ENCODE results near the gene RNASE13.
"Not testable (repeated sequence)": the region's sequence is repeated elsewhere in the genome, so short reads cannot be mapped to it uniquely, and the experiment has no call there.

Gene RNASE13

DNA sequence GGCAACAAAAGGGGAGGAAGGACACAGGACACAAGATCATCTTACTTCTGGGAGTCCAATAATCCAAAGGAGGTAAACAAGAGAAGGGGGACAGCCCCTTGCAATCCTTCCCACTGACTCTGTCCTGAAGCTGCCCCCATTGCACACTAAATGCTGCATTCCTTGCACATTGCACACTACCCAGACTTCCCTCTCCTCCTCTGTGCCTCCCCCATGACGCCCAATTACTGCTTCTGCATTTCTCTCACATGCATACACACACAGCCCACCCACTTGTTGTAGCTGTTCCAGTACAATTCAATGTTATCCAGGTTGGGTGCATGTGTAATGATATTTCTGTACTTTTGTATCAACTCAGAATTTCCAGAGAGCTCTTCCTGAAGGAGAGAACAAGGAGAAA lies 15.2 kb downstream of the RNASE13 start:
- no peak for DNase-seq

DNA sequence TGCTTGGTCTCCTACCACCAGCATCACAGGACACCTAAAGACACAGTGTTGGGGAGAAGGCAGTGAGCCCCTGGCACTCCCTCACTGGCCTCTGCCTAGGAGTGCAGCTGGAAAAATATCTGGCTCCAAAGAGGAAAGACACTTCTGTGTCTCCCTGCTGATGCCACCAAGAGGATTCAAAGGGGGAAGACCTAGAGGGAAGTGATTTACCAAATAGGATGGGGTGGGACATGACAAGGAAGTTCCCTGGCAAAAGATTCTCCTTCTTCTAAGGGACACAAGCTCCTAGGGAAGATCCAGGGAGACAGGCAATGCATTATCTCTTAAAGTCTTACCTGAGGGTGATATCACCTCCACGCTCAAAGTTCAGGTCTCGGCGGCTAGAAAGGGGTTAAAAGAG lies 15.8 kb downstream of the RNASE13 start:
- no peak for DNase-seq

DNA sequence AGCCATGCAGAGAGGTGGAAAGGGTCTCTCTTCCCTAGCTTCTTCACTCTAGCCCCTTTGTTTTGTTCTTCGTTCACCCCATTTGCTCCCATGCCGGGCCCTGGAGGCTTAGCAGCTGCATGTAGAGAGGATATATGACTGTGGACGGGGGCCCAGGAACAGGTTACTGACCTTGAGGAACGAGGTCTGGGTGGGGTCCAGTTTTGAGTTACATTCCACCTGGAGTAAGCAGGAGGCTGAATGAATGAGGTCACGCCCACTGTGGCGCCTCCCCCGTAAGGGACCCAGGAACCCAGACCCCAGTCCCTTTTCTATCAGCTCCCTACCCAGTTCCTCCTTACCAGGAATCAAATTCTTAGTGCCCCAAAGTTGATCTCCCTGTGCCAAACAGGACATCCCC lies 16.3 kb downstream of the RNASE13 start:
- no peak for DNase-seq

DNA sequence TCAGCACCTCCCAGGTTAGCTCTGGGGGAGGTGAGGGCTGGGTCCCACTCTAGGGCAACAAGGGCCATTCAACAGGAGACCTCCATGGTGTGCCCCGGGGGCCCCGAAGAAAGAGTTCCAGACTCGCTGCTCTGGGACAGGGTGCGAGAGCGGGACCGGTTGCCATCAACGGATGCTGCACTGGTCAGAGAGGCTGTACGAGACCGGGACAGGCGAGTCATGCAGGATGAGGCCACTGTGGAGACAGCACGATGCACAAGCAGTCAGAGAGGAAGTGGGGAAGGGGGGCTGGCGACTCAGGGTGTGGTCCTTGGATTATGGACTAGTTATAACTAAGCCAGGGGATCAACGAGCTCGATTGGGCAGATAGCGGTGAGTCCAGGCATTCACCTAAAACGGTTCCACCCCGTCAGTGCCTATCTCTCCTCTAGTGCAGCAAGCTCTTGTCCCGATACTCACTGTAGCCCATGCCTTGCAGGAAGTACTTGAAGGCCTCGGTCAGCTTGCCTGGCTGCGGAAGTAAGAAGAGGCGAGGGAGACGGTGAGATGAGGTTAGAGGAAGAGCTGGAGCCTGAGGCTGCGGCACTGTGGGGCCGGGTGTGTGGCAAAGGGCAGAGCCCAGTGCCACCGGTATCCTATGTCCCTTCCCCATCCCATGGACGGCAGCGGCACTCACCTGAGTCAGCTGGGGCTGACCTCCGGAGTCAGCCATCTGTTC lies 16.9 kb downstream of the RNASE13 start:
- DNase-seq, result no peak

DNA sequence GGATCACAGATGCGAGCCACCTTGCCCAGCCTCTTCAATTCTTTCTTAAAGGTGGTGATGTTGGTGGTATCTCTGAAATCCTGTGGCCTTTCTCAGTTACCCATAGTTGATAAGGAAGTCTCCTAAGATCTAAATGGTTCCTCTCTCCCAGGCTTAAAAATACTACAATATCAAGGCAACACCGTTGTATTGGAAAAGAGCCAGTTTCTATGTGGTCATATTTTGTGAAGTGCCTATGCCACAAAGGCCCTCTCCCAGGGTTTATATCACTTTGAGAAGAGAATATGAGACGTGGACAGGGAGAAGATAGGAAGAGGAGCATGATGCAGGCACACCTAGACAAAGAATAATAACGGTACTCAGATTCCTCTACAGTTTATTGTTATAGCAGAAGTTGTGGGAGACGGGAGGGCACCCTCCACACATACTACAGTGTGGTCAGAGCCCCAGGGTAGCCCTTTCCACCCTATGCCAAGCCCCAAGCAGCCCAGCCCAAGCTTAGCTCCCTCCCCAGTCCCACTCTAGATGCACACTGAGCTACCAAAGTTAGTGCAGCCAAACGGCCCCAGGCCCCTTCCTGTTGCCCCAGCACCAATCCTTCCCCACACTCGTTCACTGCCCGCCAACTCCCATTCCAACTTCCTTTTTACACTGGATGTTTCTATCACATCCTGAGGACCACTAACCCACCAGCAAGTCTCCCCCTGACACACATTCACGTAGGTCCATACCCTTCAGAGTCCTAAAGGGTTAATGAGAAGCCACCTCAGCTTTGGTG lies 18.0 kb downstream of the RNASE13 start:
- DNase-seq, result no peak

DNA sequence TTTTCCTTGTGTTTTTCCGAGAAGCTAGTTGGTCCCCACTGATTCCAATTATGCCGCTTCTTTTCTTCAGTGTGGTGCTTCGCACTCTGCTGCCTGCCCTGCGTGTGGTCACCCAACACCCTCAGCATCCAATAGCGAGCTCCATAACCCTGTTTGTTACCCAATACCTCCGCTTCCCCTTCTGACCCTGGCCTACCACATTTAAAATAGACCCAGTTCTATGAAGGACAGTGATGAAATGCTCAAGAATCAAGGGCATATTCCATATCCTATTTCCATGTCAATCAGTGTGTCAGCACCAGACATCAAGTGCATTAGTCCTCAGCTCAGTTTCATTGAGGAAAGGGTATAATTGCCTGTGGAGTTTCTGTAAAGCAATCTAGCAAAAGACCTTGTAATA lies 19.3 kb downstream of the RNASE13 start:
- DNase-seq, result no peak

DNA sequence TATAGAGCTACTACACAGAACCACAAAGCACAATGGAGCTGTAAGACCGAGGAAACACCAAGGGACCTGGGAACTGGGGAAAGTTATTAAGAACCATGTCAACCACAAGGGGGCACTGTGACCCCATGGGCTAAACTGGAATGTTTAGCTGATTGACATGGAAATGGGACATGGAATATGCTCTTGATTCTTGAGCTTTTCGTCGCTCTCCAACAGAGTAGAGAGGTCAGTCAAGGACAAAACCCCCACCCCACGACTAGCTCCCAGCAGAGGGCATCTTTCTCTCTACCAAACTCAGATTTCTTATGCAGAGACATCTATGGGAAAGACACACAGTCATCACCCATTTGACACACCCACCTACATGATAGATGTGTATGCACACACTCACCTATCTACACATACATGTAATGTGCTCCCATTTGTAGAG lies 19.8 kb downstream of the RNASE13 start:
- DNase-seq, result no peak

DNA sequence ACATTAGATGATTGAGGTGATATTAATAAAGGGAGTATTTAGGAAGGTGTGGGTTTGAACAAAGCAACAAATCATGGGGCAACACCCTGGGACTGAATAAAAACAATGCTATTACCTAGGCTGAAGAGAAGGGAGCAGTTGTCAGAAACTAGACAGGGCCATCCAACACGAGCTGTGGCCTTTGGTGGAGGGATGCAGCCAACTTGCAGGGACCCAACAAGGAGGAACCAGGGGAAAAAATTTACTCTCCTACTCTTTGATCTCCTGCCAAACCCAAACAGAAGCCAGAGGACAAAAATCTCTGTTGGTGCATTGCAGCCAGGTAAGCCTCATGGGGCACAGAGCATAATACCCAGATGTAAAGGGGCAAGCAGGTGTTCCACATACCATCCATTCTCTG lies 23.5 kb downstream of the RNASE13 start:
- DNase-seq, result no peak

DNA sequence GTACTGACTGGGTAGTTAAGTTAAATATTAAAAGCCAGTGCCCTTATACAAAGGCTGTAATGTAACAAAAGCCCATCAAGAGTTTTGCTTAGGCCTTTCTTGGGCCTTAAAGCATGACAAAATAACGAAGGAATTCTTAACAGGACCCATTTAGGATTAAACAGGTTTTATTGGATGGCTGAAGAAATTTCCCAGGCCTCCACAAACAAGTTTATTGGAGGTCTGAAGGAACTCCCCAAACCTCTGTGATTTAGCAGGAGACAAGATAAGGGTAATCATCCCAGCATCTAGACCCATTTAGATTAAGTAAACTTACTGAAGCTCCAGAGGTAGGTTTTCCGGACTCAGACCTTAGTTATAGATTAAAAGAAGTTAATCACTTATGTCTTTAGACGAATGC lies 24.9 kb downstream of the RNASE13 start:
- DNase-seq, result not testable (repeated sequence)

DNA sequence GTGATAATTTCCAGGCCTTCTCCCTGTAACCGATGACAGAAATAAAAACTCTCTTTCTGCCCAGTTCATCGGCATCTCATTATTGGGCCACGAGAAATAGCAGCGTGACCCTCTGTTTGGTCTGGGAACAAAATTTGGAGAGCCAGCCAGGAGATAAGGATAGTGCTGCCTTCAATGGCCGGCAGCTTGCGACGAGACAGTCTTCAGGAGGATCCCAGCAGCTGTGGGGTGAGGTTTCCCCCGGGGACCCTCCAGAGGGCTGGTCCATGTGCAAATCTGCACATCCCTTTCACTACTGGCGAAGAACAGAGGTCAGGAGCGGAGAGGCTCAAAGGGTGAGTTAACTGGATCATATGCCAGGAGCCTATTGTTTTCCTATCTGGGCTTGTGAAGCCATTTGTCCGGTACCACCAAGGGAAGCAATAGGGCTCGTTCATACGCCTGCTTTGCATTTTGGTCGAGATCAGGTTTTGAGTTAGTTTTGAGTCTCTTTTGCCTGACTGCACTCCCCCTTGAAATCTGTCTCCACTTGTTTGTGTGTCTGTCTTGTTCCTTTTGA lies 30.7 kb downstream of the RNASE13 start:
- DNase-seq, result no peak

DNA sequence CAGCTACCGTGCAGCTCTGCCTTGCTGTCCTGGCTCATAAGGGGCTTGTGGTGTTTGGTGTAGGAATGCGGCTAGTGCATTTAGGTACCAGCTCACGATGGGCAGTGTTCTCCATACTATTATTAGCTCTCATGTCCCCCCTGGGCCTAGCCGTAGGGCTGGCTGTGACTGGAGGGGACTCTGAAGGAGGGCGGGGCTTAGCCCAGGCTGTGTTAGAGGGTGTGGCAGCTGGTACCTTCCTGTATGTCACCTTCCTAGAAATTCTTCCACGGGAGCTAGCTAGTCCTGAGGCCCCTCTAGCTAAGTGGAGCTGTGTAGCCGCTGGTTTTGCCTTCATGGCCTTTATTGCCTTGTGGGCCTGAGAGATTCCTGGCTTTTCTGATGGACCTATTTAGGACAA lies 33.4 kb downstream of the RNASE13 start:
- no peak for DNase-seq

DNA sequence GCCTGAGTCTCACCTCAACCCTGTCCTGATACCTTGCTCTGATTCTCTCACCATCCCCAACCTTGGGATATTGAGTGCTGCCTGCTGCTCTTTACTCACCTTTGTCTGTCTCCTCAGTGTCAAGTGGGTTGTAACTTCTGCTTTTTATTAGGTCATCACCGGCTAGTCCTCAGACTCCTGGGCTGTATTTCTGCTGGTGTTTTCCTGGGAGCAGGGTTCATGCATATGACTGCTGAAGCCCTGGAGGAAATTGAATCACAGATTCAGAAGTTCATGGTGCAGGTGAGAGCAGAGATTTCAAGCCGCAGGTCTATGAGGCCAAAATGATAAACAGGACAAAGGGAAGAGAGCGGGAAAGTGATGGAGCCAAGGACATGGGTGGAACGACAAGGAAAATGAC lies 35.0 kb downstream of the RNASE13 start:
- DNase-seq, result no peak

DNA sequence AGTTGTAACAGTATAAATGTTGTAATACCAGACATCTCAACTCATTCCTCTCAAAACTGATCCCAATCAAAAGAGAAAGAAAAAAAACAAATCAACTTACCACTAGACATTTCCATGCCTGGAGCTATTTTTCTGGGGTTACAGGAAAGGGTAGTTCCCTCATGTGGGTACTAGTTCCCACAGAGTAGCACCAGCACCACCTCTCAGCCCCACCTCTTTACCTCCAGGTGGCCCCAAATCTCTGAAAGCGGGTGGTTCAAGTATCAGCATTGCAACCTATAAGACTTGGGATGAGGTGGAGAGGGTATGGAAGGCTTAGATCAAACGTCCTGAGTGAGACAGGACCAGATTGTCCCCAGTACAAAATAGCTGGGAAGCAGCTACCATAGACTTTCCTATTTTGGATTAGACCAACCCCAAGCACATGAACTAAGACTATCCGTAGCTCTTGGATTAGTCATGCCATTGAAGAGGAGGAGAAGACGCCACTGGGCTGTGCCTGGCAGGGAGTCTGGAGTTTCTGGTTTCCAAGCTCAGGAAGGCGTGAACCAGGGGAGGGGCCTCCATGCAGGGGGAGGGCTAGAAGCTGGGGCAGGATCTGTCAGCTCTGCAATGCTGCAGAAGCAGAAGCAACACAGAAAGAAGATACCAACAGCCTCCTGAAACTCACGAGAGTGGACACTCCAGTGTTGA lies 35.8 kb downstream of the RNASE13 start, which contains the start of gene SLC39A2:
TSS of gene SLC39A2 (plus strand) at position 620 of the 693 bp plus-strand sequence. CDS start 154 bp downstream, outside the sequence.
- no peak for DNase-seq

DNA sequence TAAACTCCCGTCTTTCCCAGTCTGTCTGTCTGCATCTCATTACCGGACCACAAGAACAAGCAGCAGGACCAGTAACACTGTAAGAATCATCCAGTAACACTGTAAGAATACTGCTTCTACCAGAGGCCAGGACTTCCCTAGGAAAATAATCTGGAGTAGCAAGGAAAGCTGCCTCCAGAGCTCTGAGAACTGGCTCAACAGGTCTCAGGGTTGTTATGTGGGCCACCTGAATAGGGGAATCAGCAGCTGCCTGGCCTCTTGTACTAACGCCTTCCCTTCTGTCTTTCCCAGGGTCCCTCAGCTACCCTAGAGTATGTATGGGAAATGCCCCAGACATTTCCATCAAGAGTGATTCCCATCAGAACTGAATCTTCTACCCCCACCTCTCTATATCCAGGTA lies 36.5 kb downstream of the RNASE13 start:
- DNase-seq, result no peak

DNA sequence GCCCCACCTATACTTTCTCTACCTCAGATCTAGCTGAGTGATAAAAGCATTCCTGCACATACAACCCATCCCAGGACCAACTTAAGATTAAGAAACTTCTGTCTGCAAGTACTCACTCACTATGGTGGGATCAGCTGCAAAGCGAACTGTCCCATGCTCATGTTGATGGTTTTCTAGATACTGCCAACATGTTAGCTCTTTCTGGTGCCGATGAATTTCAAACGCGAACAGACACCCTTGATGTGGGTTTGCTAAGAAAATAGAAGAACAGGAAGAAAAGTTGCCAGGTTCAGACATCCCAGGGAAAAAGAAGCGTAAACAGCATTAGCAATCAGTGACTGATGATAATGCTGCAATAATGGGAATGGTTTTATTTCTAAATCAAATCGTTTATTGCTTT lies 37.0 kb downstream of the RNASE13 start:
- DNase-seq, result no peak

DNA sequence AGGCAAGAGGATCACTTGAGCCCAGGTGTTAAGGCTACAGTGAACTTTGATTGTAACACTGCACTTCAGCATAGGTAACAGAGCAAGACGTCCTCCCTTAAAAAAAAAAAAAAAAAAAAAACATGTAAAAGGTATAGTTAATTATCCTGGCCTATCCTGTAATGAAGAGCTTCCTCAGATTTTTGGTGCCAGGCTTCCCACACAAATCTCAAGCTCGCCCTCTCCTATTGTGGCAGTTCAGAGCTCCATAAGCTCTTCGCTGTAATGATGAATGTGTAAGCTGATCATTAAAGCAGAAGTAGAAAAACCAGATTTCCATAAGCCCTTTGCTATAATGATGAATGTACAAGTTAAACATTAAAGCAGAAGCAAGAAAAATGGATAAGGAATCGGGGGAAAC lies 37.5 kb downstream of the RNASE13 start:
- no peak for DNase-seq

DNA sequence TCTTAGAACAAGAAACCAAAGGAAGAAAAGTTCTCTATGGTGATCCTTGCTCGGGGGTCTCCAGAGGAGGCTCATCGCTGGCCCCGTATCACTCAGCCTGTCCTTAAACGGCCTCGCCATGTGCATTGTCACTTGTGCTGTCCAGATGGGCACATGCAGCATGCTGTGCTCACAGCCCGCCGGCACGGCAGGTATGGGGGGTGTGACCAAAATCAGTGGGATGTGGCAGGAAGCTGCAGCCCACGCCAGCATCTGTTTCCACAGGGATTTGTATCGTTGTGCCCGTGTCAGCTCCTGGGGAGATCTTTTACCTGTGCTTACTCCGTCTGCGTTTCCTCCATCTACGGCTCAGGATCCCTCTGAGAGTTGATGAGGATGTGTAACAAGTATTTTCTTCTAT lies 38.1 kb downstream of the RNASE13 start:
- no peak for DNase-seq

DNA sequence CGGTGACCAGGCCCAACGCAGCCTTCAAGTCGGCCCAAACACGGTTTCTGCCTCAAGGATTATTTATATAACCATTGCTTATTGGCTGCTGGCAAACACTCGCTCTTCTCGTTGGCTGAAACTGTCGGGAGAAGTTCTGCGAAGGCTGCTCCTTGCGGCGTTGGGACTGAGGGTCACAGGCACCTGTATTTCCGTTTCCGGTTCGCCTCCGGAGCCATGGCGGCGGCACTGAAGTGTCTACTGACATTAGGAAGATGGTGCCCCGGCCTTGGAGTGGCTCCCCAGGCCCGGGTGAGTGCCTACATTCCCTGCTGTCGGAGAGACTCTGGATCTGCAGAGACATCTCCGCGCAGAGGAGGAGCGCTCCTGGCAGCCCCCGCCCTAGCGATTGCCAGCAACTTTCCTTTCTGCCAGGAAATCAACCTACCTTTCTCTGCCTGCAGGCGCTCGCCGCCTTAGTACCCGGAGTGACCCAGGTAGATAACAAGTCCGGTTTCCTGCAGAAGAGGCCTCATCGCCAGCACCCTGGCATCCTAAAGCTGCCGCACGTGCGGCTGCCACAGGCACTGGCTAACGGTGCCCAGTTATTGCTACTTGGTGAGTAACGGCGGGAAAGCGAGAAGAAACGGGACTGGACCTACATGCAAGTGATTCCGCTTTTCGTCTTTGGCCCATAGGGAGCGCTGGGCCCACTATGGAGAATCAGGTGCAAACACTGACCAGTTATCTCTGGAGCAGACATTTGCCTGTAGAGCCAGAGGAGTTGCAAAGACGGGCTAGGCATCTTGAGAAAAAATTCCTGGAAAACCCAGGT lies 44.6 kb downstream of the RNASE13 start, which contains the start of gene METTL17:
TSS of gene METTL17 (plus strand) at position 194 of the 814 bp plus-strand sequence. CDS start at position 217, 23 bp downstream.
- no peak for DNase-seq

DNA sequence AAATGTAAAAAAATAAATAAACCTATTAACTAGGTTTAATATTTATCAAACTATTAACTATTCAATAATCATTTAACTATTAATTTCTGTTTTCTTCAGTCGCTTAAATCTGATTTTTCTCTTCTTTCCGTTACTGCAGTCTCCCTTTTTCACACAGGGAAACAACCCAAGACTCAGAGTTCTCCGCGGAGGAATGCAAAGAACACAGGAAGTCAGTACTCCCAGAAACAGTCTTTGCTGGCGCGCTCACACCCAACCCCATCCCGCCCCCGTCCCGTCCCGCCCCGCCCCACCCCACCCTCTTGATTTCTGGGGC lies 45.2 kb downstream of the RNASE13 start:
- no peak for DNase-seq

DNA sequence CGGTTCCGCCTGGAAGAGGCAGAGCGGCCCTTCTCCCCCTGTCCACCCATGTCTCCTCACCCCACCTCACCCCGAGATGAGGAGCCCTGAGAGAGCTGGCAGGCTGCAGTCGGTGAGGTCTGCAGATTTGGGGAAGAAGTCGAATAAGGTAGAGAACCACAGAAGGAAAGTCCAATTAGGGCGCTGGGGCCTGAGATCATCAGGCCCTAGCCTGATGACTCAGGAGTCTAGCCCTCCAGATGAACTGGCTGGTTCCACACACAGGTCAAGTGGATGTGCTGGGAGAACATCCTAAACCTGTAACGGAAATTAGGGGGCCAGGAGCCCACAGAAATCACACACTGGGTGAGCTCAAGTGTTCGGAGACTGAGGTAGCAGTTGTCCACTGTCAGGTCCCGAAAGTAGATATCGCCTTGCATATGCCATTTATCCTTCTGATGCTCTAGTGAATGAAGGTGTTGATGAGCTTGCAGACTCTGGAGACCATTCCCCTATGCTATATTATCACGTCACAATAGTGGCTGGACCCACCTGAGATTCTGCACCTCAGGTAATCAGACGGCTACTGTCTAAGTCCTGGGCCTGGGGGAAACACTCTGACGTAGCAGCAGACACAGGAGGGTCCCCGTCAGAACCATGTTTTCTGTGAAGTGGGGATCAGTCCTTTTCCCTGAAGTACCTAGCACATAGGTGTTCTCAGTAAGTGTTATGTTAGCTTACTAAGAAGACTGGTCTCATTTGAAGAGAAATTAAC lies 45.7 kb downstream of the RNASE13 start:
- no peak for DNase-seq

DNA sequence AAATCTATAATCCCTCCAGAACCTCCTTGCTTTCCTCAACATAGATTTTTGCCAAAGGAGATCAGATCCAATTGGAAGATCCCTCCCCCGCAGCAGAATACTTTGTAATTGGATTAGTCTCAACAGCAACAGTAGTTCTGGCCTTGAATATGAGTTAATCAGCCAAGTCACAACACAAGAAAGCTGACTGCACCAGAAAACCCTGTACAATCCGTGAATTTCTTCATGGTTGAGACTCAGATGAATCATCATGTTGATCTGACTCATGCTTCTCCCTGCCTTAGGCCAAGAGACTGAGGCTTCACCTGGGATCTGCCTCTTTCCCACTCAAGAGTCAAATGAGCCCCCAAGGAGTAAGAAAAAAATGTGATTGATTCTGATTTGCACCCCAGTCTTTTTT lies 47.8 kb downstream of the RNASE13 start:
- no peak for DNase-seq

DNA sequence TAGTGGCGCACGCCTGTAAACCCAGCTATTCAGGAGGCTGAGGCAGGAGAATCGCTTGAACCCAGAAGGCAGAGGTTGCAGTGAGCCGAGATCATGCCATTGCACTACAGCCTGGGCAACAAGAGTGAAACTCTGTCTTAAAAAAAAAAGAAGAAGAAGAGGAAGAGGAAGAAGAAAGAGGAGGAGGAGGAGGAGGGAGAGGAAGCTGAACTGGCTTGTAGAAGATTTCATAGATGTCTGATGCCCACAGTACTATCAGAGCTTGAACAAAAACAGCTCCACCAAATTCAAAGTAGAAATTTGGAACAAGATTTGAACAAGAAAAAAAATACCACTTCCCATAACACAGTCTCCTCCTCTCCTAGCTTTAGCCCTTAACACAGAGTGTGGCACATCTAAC lies 49.0 kb downstream of the RNASE13 start:
- DNase-seq, result not testable (repeated sequence)

Measured in cortex of kidney (tissue), 1 donor.